Activated B cell treated with CpG ODN at 0.5 μM for 24 hours (primary cell): ENCODE results near the gene PEX3. TPM values are rescaled to one million over a fixed set of nuclear protein-coding genes. Genes with fewer than 3 reads are reported as not detected.

Source experiments
- ATAC-seq: fragments of 200-7000 bp; cut with Tn5 transposase; one replicate; pipeline ENCODE4 v1.10.0; 2021; ENCODE audit warnings: low read depth, mild to moderate bottlenecking, moderate library complexity
- CTCF ChIA-PET: fragments of 350-600 bp; sonication (Branson Sonifier 250); formaldehyde crosslinking; loops from one replicate; lab custom pipeline; 2021; ENCODE audit warnings: antibody characterized with exemption; lab: Charles Lee
- POLR2A ChIA-PET: fragments of 350-600 bp; sonication (Branson Sonifier 250); formaldehyde crosslinking; loops from one replicate; lab custom pipeline; 2021; ENCODE audit warnings: antibody characterized with exemption; lab: Charles Lee
- DNase-seq: peaks from one replicate; pipeline ENCODE4 v3.0.0; 2022
- H3K27ac Mint-ChIP-seq: one replicate; pipeline ENCODE4 v1.8.0; 2020; ENCODE audit warnings: mixed read lengths
- H3K27me3 Mint-ChIP-seq: one replicate; pipeline ENCODE4 v1.8.0; 2021; ENCODE audit warnings: mixed read lengths
- H3K36me3 Mint-ChIP-seq: one replicate; pipeline ENCODE4 v1.8.0; 2021; ENCODE audit warnings: low read depth, mixed read lengths
- H3K4me1 Mint-ChIP-seq: one replicate; pipeline ENCODE4 v1.8.0; 2021; ENCODE audit warnings: mixed read lengths
- H3K4me3 Mint-ChIP-seq: one replicate; pipeline ENCODE4 v1.8.0; 2020; ENCODE audit warnings: mild to moderate bottlenecking, mixed read lengths
- H3K9me3 Mint-ChIP-seq: one replicate; pipeline ENCODE4 v1.8.0; 2020; ENCODE audit warnings: mixed read lengths
- intact Hi-C: fragments of 100-400 bp; cut with micrococcal nuclease; formaldehyde crosslinking; loops from one replicate; pipeline ENCODE4 v1.15.1; 2024
- total RNA-seq: library from RNA; stranded (reverse); gene quantifications from 2 replicates; pipeline ENCODE4 v1.2.3, GENCODE V29; 2022
- TF ChIP-seq, protein P1 (sequence below): fragments of 200-600 bp; IDR thresholded peaks from one replicate; pipeline ENCODE4 v1.8.0; 2022; ENCODE audit warnings: antibody characterized with exemption, mild to moderate bottlenecking

Gene PEX3
- total RNA-seq, 1 donor from 2014 or later = 26.5 TPM

DNA sequence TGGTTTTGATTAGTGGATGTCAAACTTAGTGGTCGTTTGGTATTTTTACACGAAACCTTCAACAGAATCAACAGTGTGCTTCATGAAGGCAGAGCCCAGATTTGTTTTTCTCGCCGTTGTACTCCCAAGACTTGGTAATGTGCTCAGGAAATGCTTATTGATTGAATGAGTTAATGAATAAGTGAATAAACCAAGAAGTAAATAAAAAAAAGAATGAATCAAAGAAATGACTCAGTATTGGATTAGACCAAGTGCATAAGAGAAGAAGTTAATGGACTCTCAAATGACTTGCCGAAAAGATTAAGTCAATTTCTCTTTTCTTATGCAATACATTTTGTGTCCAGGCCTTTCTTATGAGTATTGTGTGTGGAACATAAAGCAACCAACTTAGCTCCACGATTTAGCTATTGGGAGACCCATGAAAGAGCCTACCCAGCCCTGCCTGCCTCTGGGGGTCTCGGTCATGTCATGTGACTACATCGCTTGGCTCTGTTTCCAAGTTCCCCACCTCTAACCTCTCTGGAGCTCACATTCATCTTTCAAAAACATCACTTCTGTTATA lies 71.5 kb downstream of the PEX3 start:
- H3K27me3 Mint-ChIP-seq = no peaks in the 10 kb centered on the region
- H3K27ac Mint-ChIP-seq = no peak overlapping the region
- H3K4me1 Mint-ChIP-seq = peaks cover 3% of the 10 kb centered on the region
- DNase-seq = no peak
- peaks cover 6% of the 10 kb centered on the region for H3K9me3 Mint-ChIP-seq
- ChIA-PET CTCF (no interaction called here), POLR2A (interaction anchor here (0.6 kb wide), 1 partner anchor 51 kb away, joined by 3 read pairs; no protein-coding TSS in a partner anchor)
- TF ChIP-seq, protein P1, sequence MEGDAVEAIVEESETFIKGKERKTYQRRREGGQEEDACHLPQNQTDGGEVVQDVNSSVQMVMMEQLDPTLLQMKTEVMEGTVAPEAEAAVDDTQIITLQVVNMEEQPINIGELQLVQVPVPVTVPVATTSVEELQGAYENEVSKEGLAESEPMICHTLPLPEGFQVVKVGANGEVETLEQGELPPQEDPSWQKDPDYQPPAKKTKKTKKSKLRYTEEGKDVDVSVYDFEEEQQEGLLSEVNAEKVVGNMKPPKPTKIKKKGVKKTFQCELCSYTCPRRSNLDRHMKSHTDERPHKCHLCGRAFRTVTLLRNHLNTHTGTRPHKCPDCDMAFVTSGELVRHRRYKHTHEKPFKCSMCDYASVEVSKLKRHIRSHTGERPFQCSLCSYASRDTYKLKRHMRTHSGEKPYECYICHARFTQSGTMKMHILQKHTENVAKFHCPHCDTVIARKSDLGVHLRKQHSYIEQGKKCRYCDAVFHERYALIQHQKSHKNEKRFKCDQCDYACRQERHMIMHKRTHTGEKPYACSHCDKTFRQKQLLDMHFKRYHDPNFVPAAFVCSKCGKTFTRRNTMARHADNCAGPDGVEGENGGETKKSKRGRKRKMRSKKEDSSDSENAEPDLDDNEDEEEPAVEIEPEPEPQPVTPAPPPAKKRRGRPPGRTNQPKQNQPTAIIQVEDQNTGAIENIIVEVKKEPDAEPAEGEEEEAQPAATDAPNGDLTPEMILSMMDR = no peak
- H3K4me3 Mint-ChIP-seq = no peak overlapping the region
- intact Hi-C loops = no loop called here
- no peak for ATAC-seq
- no peaks in the 10 kb centered on the region for H3K36me3 Mint-ChIP-seq

DNA sequence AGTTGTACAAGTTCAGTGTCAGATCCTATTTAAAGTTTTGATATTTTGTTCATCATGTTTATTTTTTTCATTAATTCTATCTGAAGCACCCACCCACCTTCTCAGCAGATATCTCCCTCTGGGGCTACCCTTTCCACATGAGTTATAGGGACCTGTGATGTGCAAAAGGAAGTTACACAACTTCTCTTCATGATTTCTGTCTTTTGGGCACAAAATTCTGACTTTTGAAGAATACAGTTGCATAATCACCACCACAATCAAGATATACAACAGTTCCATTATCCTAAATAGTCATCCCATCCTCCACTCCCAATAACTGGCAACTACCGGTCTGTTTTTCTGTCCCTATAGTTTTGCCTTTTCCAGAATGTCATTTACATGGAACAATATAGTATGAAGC lies 74.8 kb downstream of the PEX3 start:
- H3K9me3 Mint-ChIP-seq = peaks cover 6% of the 10 kb centered on the region
- ChIA-PET CTCF (no interaction called here), POLR2A (no interaction called here)
- intact Hi-C loops = no loop called here
- H3K27ac Mint-ChIP-seq = no peak overlapping the region
- H3K36me3 Mint-ChIP-seq = no peaks in the 10 kb centered on the region
- DNase-seq (no peak), ATAC-seq (no peak)
- TF ChIP-seq, protein P1 = no peak
- H3K4me1 Mint-ChIP-seq = peaks cover 10% of the 10 kb centered on the region
- H3K4me3 Mint-ChIP-seq = no peak overlapping the region
- H3K27me3 Mint-ChIP-seq = no peaks in the 10 kb centered on the region

DNA sequence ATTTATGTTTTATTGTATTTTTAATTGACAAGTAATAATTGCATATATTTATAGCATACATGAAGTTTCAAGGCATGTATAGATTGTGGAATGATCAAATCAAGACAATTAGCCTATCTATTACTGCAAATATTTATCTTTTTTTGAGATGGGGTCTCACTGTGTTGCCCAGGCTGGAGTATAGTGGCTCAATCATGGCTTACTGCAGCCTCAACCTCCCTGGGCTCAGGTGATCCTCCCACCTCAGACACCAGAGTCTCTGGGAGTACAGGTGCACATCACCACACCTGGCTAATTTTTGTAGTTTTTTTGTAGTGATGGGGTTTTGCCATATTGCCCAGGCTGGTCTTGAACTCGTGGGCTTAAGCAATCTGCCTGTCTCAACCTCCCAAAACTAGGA lies 77.1 kb downstream of the PEX3 start:
- intact Hi-C loops = loop anchor here (1.0 kb wide), 1 partner anchor 9 kb away; no protein-coding TSS in a partner anchor
- no peak overlapping the region for H3K4me3 Mint-ChIP-seq

DNA sequence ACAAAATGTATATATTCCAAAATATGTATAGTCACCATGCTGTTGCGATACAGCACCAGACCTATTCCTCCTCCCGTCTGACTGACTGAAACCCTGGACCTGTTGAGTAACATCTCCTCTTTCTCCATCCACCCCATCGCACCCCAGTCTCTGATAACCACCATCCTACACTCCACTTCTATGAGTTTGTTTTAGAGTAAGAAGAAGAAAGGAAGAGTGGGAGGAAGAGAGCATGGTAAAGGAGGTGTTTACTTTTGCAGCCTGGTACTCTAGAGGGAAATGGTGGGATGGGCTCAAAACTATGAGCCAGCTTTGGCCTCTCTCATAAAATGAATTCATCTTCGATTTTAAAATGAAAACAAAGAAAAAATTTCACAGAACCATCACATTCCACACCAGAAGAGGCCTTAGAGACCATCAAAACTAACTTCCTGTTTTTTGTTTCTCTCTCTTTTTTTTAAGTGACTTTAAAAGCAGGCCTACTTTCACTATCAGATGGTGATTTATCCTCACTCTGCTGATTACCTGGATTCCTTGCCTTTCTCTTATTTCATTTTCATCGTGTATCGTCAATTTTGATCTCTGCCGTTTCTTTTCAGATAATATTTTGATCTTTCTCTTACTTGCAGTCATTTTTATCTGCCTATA lies 77.7 kb downstream of the PEX3 start:
- TF ChIP-seq, protein P1 = no peak
- H3K4me3 Mint-ChIP-seq = no peak overlapping the region
- ChIA-PET POLR2A (no interaction called here), CTCF (no interaction called here)
- peak overlapping the region; percentile 86 for H3K27ac Mint-ChIP-seq
- peaks cover 6% of the 10 kb centered on the region for H3K9me3 Mint-ChIP-seq
- H3K4me1 Mint-ChIP-seq = peaks cover 10% of the 10 kb centered on the region
- intact Hi-C loops = loop anchor here (1.0 kb wide), 1 partner anchor 8 kb away; no protein-coding TSS in a partner anchor
- no peak for DNase-seq
- no peaks in the 10 kb centered on the region for H3K36me3 Mint-ChIP-seq
- ATAC-seq = peak; percentile 52
- no peaks in the 10 kb centered on the region for H3K27me3 Mint-ChIP-seq

More for the DNA sequence above, 77.1 kb downstream of the PEX3 start:
- TF ChIP-seq, protein P1 = no peak
- Mint-ChIP-seq H3K27me3 (no peaks in the 10 kb centered on the region), H3K4me1 (peaks cover 10% of the 10 kb centered on the region), H3K9me3 (peaks cover 6% of the 10 kb centered on the region), H3K36me3 (no peaks in the 10 kb centered on the region), H3K27ac (no peak overlapping the region)
- ATAC-seq (no peak), DNase-seq (no peak)
- CTCF ChIA-PET = no interaction called here
- POLR2A ChIA-PET = no interaction called here

DNA sequence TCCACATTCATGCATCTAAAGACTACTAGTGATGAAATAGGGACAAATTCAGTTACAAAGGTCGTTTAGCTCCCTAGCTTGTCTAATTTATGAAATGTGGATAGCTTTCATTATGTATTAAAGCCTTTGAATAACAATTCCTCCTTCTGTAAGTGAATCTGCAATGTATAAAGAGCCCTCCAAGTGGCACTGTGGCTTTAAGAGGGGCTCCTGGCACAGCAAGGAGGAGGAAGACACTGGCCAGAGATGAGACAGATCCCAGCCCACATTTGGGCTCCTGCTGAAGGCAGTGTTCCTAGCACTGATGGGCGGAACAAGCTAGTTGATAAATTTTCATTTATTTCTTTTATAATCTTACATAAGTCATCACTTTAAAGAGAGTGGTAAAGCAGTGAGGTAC lies 78.5 kb downstream of the PEX3 start:
- CTCF ChIA-PET = no interaction called here
- no peak overlapping the region for H3K27ac Mint-ChIP-seq
- TF ChIP-seq, protein P1 = no peak
- no peak for ATAC-seq
- H3K4me1 Mint-ChIP-seq = peaks cover 10% of the 10 kb centered on the region
- no peaks in the 10 kb centered on the region for H3K9me3 Mint-ChIP-seq
- DNase-seq = no peak
- POLR2A ChIA-PET = no interaction called here
- intact Hi-C loops = no loop called here
- no peak overlapping the region for H3K4me3 Mint-ChIP-seq
- no peaks in the 10 kb centered on the region for H3K27me3 Mint-ChIP-seq
- no peaks in the 10 kb centered on the region for H3K36me3 Mint-ChIP-seq
